PFSK-1 (cell line): ENCODE measurements around the gene GSS.

Source experiments
- FOXP2 ChIP-seq: optimal IDR thresholded peaks from 2 replicates; pipeline ENCODE3; 2011; ENCODE audit warnings: borderline replicate concordance, control low read depth, inconsistent platforms; ENCODE audit not compliant: insufficient read depth; ENCODE audit errors: extremely low read length, extremely low read depth
- POLR2AphosphoS5 ChIP-seq: IDR thresholded peaks from 2 replicates; pipeline ENCODE4 v1.6.1; 2012; ENCODE audit warnings: low read depth, mild to moderate bottlenecking, control low read depth, low read length, moderate library complexity
- REST ChIP-seq, 2 experiments: IDR thresholded peaks; 2 replicates each; pipeline versions ENCODE4 v1.6.1 to v1.8.0; 2011 to 2012; ENCODE audit warnings: low read depth in 2 of 2, low read length in 2 of 2, control low read depth in 1 of 2, inconsistent platforms in 1 of 2, mild to moderate bottlenecking in 1 of 2, moderate library complexity in 1 of 2; ENCODE audit not compliant: insufficient read depth in 1 of 2
- SIN3A ChIP-seq: IDR thresholded peaks from 2 replicates; pipeline ENCODE4 v1.6.1; 2012; ENCODE audit warnings: mild to moderate bottlenecking, low read length, moderate library complexity, borderline replicate concordance; ENCODE audit not compliant: insufficient read depth
- TAF1 ChIP-seq: IDR thresholded peaks from 2 replicates; pipeline ENCODE4 v1.6.1; 2012; ENCODE audit warnings: low read length, control low read depth, borderline replicate concordance; ENCODE audit not compliant: insufficient read depth

Gene GSS

GRCh38 chr20:34986311-34987287 is 31.0 kb upstream of the GSS start:
- TF ChIP-seq SIN3A: no peak
- no peak for TF ChIP-seq FOXP2
- no peak for TF ChIP-seq TAF1
- TF ChIP-seq POLR2AphosphoS5: no peak
- no peak for TF ChIP-seq REST (IDR thresholded peaks at IDR 0.05; ENCODE audit: insufficient read depth in 1 of 2, low read depth in 2 of 2, low read length in 2 of 2)

DNA sequence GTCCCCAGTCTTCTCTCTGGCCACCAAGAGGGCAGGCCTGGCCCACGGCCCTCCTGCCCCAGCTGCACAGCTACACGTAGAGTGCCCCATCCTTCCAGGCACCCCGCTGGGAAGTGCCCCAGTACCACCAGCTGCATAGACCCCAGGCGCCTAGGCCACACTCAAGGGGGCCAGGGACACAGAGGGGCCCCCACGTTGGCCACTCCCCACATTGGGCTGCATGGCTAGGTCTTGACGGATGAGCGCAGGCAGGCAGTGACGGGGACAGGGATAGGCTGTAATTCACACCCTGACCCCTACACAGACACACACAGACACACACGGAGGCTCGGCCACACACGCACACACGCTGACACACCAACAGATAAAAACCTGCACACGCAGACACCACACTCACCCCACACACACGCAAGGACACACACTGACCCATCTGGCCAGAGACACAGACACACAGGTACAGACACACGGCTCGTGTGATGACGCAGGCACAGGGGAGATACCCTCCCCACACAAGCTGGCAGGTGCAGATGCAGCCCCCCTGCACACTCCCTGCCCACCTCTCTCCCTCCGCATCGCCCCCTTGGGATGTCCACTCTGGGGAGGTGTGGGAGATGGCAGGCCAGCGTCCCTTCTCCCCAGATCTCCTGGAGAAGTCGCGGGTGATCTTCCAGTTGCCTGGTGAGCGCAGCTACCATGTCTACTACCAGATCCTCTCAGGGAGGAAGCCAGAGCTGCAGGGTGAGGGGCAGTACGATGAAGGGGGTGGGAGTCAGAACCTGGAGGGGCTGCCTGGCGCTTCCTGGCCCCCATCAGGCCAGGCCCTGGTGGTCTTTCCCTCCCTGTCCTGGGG is 30.1 kb upstream of the GSS start:
- TF ChIP-seq TAF1 (no peak), FOXP2 (no peak), REST (IDR thresholded peaks at IDR 0.05; ENCODE audit: insufficient read depth in 1 of 2, low read depth in 2 of 2, low read length in 2 of 2) (no peak), POLR2AphosphoS5 (no peak), SIN3A (no peak)

- TF ChIP-seq FOXP2: no peak
- TF ChIP-seq TAF1: no peak
- TF ChIP-seq REST (IDR thresholded peaks at IDR 0.05; ENCODE audit: insufficient read depth in 1 of 2, low read depth in 2 of 2, low read length in 2 of 2): no peak
- TF ChIP-seq POLR2AphosphoS5: no peak
- TF ChIP-seq SIN3A: no peak
Measured at GRCh38 chr20:34984756-34985261, 29.2 kb upstream of the GSS start.

GRCh38 chr20:34983995-34984735 is 28.6 kb upstream of the GSS start:
- TF ChIP-seq TAF1: no peak
- TF ChIP-seq REST (IDR thresholded peaks at IDR 0.05; ENCODE audit: insufficient read depth in 1 of 2, low read depth in 2 of 2, low read length in 2 of 2): no peak
- no peak for TF ChIP-seq SIN3A
- no peak for TF ChIP-seq FOXP2
- TF ChIP-seq POLR2AphosphoS5: no peak
